Caco-2 (cell line): Measurements from ENCODE around the gene TTLL5. TPM values are rescaled to one million over a fixed set of nuclear protein-coding genes. Genes with fewer than 3 reads are reported as not detected.

Experiments
- BruUV-seq: library from RNA; stranded (reverse); fragments of 400-500 nt; replicated peaks from 2 replicates; lab custom pipeline; 2021; lab: Mats Ljungman, UMichigan
- CTCF ChIA-PET: fragments of 300-600 bp; sonication (Branson Sonifier 250); formaldehyde crosslinking; loops from one replicate; lab custom pipeline; 2022; ENCODE audit warnings: antibody characterized with exemption; lab: Charles Lee
- POLR2A ChIA-PET: fragments of 300-600 bp; sonication (Branson Sonifier 250); formaldehyde crosslinking; loops from one replicate; lab custom pipeline; 2022; ENCODE audit warnings: antibody characterized with exemption; lab: Charles Lee
- DNase-seq, 2 experiments: peaks; one replicate each; pipeline versions ENCODE4 v3.0.0 to v3.0.0-alpha.2; 2020 to 2022
- H3K27me3 ChIP-seq: replicated peaks from 2 replicates; pipeline ENCODE4 v1.6.0; 2011; ENCODE audit warnings: low read length; ENCODE audit not compliant: control insufficient read depth, insufficient read depth
- H3K36me3 ChIP-seq: 2 replicates; pipeline ENCODE4 v1.5.1; 2011; ENCODE audit warnings: low read length; ENCODE audit not compliant: control insufficient read depth, insufficient read depth
- H3K4me1 ChIP-seq: fragments of 250-450 bp; sonication (Bioruptor Pico); 2 replicates; pipeline ENCODE4 v1.5.1; 2020; ENCODE audit warnings: mild to moderate bottlenecking
- H3K4me3 ChIP-seq: 2 replicates; pipeline ENCODE4 v1.5.1; 2011; ENCODE audit warnings: low read depth, mild to moderate bottlenecking, control low read depth, low read length
- H3K9me3 ChIP-seq: fragments of 250-450 bp; sonication (Bioruptor Pico); 2 replicates; pipeline ENCODE4 v1.5.1; 2020; ENCODE audit warnings: mild to moderate bottlenecking, moderate library complexity
- H3K27ac Mint-ChIP-seq: one replicate; pipeline ENCODE4 v1.8.0; 2022; ENCODE audit warnings: mixed read lengths; ENCODE audit not compliant: unreplicated experiment
- H3K27me3 Mint-ChIP-seq: one replicate; pipeline ENCODE4 v1.8.0; 2022; ENCODE audit warnings: mixed read lengths; ENCODE audit not compliant: insufficient read depth, unreplicated experiment
- H3K36me3 Mint-ChIP-seq: one replicate; pipeline ENCODE4 v1.8.0; 2022; ENCODE audit warnings: mild to moderate bottlenecking, mixed read lengths; ENCODE audit not compliant: insufficient read depth, unreplicated experiment
- H3K4me1 Mint-ChIP-seq: one replicate; pipeline ENCODE4 v1.8.0; 2022; ENCODE audit warnings: low read depth, mixed read lengths; ENCODE audit not compliant: unreplicated experiment
- H3K4me3 Mint-ChIP-seq: one replicate; pipeline ENCODE4 v1.8.0; 2022; ENCODE audit warnings: mild to moderate bottlenecking, moderate library complexity, mixed read lengths; ENCODE audit not compliant: unreplicated experiment
- H3K9me3 Mint-ChIP-seq: one replicate; pipeline ENCODE4 v1.8.0; 2022; ENCODE audit warnings: mixed read lengths; ENCODE audit not compliant: unreplicated experiment
- CTCF ChIP-seq, 2 experiments: fragments of 200-600 bp in 1 of 2; IDR thresholded peaks; 1 replicate in 1 of 2; 2 replicates in 1 of 2; pipeline versions ENCODE4 v1.5.1 to v1.8.0; 2011 to 2022; ENCODE audit warnings: antibody characterized with exemption in 1 of 2, control low read depth in 1 of 2, inconsistent platforms in 1 of 2, low read depth in 1 of 2, low read length in 1 of 2, mild to moderate bottlenecking in 1 of 2, moderate library complexity in 1 of 2; ENCODE audit not compliant: insufficient read depth in 1 of 2, severe bottlenecking in 1 of 2, unreplicated experiment in 1 of 2
- intact Hi-C: fragments of 100-400 bp; cut with micrococcal nuclease; formaldehyde crosslinking; loops from one replicate; pipeline ENCODE4 v1.10.0; 2022; ENCODE audit not compliant: unreplicated experiment
- total RNA-seq: library from RNA; stranded (reverse); gene quantifications from 2 replicates; pipeline ENCODE4 v1.2.3, GENCODE V29; 2022

The TTLL5 gene
- total RNA-seq, 1 experiment from 2014 or later: 38.2 TPM

GRCh38 chr14:75981426-75982265 is 320.6 kb downstream of the TTLL5 start, which contains the start of gene TGFB3:
TSS of gene TGFB3 (minus strand) at chr14:75981995. CDS start at chr14:75980893, 1,102 bp downstream.
- Mint-ChIP-seq H3K4me3 (peak within 1 kb of the TSS; percentile 79), H3K27me3 (no peaks in the 10 kb centered on the region), H3K9me3 (no peaks in the 10 kb centered on the region), H3K4me1 (peaks cover 33% of the 10 kb centered on the region), H3K36me3 (peaks cover 10% of the 10 kb centered on the region), H3K27ac (peak within 1 kb of the TSS; percentile 39)
- Histone ChIP-seq H3K4me1 (peaks cover 11% of the 10 kb centered on the region), H3K36me3 (no peaks in the 10 kb centered on the region), H3K9me3 (no peaks in the 10 kb centered on the region), H3K4me3 (peak within 1 kb of the TSS; percentile 56), H3K27me3 (no peaks in the 10 kb centered on the region)
- no peak for TF ChIP-seq CTCF (IDR thresholded peaks at IDR 0.05; ENCODE audit: insufficient read depth in 1 of 2, low read depth in 1 of 2, low read length in 1 of 2, severe bottlenecking in 1 of 2, unreplicated experiment in 1 of 2)
- ChIA-PET POLR2A (interaction anchor here (1.1 kb wide), 1 partner anchor 160 kb away, joined by 4 read pairs; no protein-coding TSS in a partner anchor), CTCF (interaction anchor here (0.5 to 6.1 kb wide), 15 partner anchors 52 to 619 kb away, joined by 3 to 96 read pairs (median 5); partner anchors contain the start of genes FLVCR2 and JDP2)
- intact Hi-C loops: loop anchor here (1.0 to 2.0 kb wide), 4 partner anchors 75 to 270 kb away; no protein-coding TSS in a partner anchor
- TSS peak; percentile 86 for BruUV-seq
- peak; percentile 39 to 50 for DNase-seq

GRCh38 chr14:75982266-75983018 is 321.4 kb downstream of the TTLL5 start:
- POLR2A ChIA-PET: interaction anchor here (0.6 to 1.1 kb wide), 4 partner anchors 76 to 649 kb away, joined by 3 to 4 read pairs (median 3); no protein-coding TSS in a partner anchor
- H3K27me3 Mint-ChIP-seq: no peaks in the 10 kb centered on the region
- DNase-seq: peak; percentile 78 to 89
- H3K4me3 Mint-ChIP-seq: peak overlapping the region; percentile 79
- peak overlapping the region; percentile 56 for H3K4me3 ChIP-seq
- intact Hi-C loops: loop anchor here (1.0 kb wide), 3 partner anchors 76 to 271 kb away; no protein-coding TSS in a partner anchor
- peaks cover 34% of the 10 kb centered on the region for H3K4me1 Mint-ChIP-seq
- H3K27me3 ChIP-seq: no peaks in the 10 kb centered on the region
- no peaks in the 10 kb centered on the region for H3K9me3 Mint-ChIP-seq
- peaks cover 10% of the 10 kb centered on the region for H3K36me3 Mint-ChIP-seq
- no peaks in the 10 kb centered on the region for H3K9me3 ChIP-seq
- peaks cover 8% of the 10 kb centered on the region for H3K4me1 ChIP-seq
- peak overlapping the region; percentile 39 for H3K27ac Mint-ChIP-seq
- CTCF ChIA-PET: interaction anchor here (0.6 to 5.9 kb wide), 32 partner anchors 9 to 1221 kb away, joined by 3 to 96 read pairs (median 4); partner anchors contain the start of genes FLVCR2 and TTLL5
- TF ChIP-seq CTCF (IDR thresholded peaks at IDR 0.05; ENCODE audit: insufficient read depth in 1 of 2, low read depth in 1 of 2, low read length in 1 of 2, severe bottlenecking in 1 of 2, unreplicated experiment in 1 of 2): peak; percentile 77 to 78
- no peaks in the 10 kb centered on the region for H3K36me3 ChIP-seq
- BruUV-seq: no TSS peak
